ENCODE measurements around the gene MAPK10. TPM values are rescaled to one million over a fixed set of nuclear protein-coding genes. Genes with fewer than 3 reads are reported as not detected.

The MAPK10 gene
- polyA plus RNA-seq, 3 donors = 54.5 to 84.6 (median 80.2) TPM

- DNase-seq = no peak
Measured at GRCh38 chr4:86286726-86287125, 73.1 kb downstream of the MAPK10 start.

DNA sequence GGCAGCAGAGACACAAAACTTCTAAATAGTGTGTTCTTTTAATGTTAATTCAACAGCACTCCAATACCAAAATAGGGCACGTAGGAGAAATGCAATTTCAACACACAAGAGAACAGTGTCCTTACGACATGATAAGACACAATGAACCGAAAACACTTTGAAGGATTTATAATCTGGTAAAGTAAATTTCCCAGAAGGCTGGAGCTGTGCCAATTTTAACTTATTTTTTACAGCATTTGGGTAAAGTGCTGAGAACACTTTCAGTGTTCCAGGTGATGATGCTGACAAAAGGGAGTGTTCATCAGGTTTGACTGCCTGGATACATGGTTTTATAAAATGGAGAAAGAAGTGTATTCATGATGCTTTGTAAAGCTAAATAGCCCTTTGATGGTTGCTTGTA is 76.5 kb downstream of the MAPK10 start:
- no peak for DNase-seq

GRCh38 chr4:86280246-86280645 is 79.6 kb downstream of the MAPK10 start:
- no peak for DNase-seq

GRCh38 chr4:86279293-86279960 is 80.4 kb downstream of the MAPK10 start:
- DNase-seq = no peak

DNA sequence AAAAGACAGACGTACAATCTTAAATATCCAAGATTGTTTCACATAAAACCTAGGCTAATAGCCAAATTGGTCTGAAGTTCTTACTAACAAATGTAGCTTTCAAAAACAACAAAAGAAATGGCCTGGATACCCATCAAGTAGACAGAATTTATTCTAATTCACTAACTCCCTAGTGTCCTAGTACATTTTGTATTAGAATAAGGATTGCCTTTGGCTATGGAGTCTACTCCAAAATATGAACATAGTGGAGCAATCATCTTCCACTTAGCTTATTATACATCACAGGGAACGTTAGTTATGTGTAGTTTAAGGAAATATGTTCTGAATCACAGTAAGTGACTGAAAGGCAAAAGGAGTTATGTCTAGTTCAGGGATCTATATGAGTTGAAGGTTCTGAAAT is 81.7 kb downstream of the MAPK10 start:
- no peak for DNase-seq

GRCh38 chr4:86274642-86275041 is 85.2 kb downstream of the MAPK10 start:
- DNase-seq = no peak

DNA sequence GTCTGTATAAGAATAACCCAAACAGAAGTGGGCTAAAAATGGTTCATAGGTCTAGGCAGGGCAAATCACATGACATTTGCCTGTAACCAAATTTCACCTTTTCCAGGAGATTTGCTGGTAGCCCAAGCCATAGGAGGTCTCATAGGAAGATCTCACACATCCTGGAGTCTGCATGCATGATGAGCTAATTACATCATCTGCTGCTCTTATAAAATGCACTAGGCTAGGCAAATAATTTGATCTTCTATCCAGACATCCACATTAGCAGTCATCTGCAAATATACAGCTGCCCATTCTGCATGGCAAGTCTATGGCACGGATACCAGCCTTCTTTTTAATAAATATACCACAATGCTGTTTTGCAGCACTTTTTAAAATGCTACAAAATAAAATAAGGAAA is 87.2 kb downstream of the MAPK10 start:
- no peak for DNase-seq

- no peak for DNase-seq
Measured at GRCh38 chr4:86271057-86271456, 88.8 kb downstream of the MAPK10 start.

- no peak for DNase-seq
Measured at GRCh38 chr4:86269354-86269753, 90.5 kb downstream of the MAPK10 start.

DNA sequence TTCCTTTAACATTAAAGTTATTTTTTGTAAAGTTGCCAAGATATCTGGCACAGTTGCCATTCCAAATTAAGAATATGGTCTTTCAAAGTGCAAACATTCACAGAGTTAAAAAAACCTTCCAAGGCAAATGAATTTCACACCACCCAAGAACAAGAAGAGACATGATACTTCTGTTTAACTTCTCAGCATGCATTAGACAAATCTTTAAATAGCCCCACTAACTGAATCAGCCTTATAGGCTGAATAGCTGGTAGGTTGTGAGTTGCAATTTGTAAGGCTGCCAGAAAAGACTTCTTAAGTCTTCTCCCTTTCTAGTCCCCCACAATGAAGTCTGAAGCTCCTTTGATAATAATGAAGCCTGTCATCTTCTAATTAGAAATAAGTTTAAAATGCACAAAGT is 95.6 kb downstream of the MAPK10 start:
- no peak for DNase-seq

DNA sequence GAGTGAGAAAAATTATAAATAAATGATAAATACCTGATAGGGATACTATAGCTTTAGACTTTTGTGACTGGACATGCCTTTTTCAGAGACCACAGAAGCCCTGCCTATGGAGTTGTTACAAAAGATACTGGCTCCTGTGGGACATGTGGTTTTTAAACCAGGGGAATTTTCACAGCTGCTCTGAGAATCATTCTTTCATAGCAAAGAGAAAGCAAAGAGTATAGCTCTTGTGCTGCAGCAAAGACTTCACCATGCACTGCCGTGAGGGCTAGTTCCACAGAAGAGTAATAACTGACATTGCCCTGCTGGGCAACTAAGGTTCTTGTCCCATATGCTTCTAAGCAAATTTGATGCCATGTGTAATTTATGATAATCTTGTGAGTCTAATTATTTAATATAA is 98.2 kb downstream of the MAPK10 start:
- no peak for DNase-seq

DNA sequence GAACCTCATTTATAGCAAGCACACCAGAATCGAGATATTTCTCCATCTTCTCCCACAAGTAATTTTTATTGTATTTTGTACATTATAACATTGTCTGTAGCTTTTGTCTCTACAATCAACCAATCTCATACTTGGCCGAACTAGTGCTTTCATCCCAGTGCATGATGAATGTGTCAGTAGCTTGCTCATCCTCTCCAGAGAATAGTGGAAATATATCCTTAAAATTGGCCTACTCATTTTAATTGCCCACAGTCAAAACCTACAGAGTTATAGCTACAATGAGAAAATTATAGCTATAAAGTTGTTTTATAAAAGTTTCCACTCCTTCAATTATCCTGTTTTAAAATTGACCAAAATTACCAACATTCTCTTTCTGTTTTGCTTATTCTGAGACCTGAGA is 103.8 kb downstream of the MAPK10 start:
- no peak for DNase-seq

- DNase-seq = no peak
Measured at GRCh38 chr4:86250619-86251018, 109.2 kb downstream of the MAPK10 start.

DNA sequence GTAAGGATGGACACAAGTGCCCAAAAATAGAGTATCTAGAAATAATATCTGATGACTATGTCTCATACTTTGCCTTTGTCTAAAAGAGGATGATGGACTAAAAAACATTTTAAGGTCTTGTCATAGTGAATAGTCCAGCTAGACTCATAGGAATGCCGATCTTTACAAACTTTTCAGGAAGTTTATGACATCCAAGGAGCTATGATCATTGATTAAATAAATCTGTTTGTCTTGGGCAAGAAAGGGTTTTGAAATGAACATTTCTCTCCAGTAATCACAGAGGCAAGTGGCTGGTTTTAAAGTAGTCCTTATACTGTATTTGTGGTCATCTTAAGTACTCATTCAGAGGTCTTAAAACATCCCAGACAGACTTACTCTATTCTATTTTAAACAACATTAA is 109.8 kb downstream of the MAPK10 start:
- no peak for DNase-seq

DNA sequence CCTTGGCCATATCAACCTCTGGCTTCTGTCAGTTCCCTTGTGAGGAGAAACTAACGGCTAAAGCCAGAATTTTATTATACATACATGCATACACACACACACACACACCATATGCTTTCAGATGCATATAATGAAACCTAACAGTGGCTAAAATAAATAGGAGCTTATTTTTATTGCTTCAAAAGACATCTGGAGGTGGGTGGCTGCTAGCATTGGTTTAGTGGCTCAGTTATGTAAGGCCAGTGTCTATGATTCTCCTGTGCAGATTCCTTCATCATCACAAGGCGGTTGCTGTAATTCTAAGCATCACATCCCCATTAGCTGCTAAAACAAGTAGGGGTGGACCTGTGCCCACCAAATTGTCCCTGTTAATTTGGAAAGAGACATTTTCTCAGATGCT is 110.8 kb downstream of the MAPK10 start:
- DNase-seq = no peak

DNA sequence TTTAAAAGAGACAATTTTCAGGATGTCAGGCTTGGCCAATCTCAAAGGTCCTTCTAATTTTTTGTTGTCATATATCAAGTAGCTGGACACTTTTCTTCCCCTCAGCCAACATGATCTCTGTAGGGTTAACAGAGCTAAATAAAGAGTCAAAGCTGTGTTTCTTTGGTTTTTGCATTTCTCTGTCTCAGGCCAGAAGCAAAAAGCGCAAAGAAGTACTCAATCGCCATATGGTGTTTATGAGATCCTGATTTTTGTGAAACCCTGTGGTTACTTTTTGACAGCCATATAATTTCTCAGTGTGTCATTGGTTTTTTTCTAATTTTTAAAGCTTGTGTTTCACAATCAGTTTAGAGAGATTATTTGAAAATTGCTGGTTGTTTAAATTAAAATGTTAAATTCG is 111.9 kb downstream of the MAPK10 start:
- no peak for DNase-seq

- DNase-seq = no peak
Measured at GRCh38 chr4:86247320-86247719, 112.5 kb downstream of the MAPK10 start.

- no peak for DNase-seq
Measured at GRCh38 chr4:86243750-86244149, 116.1 kb downstream of the MAPK10 start.

DNA sequence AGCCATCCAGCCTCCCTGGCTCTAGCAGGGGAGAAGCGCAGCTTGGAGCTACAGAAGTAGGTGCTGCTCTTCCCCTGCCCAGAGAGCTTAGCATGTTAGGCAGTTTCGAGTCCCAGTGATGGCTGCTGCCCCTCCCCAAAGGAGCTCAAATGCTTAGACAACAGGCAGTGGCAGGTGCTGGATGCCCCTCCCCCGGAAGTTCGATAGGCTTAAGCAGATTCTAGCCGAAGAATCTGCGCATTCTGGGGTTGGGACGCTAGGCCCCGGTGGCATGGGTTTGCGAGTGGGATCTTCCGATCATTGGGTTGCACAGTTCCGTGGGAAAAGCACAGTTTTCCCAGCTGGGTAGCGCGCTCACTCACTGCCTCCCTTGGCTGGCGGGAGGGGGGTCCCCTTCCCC is 117.2 kb downstream of the MAPK10 start:
- DNase-seq = no peak

DNA sequence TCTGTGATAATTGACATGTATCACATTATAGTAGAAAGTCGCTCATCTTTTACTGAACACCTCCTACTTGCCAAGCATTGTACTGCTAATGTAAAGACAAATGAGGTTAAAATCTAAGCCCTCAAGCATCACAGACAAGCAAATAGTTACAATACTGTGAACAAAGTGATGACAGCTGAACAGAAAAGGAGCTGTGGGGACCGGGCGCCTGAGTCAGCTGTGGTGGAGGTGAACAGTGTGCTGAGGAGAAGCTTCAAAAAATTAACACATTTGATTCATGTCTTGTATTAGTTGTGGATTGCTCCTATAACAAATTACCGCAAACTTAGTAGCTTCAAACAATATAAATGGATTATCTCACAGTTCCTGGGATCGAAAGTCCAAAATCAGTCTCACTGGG is 124.3 kb downstream of the MAPK10 start:
- DNase-seq = no peak

DNA sequence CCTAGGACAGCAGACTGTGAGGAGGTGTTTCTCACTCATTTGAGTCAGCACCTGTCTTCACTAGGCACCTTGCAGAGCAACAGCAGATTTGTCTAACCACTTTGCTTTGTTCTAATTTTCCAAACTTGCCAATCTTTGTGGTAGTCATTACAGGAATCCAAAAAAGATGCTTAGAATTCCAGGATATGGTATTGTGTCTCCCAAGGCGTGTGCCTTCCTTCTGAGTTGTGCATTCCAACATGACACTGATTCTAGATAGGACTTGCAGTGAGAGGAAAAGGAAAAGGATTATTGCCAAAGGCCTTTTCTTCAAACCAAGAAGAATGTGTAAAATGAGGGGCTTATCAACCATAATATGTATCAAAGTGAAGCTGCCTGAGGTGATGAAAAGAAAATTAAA is 126.2 kb downstream of the MAPK10 start:
- no peak for DNase-seq

DNA sequence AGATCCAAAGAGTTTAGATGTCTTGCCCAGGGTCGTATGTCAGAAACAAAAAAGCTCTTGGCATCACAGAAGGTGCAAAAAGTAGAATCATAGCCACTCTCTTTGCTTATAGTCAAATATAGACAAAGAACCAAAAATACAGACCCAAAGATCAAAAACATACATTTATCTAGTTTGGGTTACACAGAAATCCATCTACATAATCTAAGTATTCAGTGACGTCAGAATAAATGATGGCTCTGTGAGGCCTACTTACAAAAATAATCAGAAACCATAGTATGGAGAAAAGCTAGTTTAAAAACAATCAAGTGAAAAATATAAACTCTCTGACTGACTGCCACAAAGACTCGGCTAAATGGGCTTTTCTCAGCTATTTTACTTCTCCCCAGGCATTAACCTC is 126.8 kb downstream of the MAPK10 start:
- no peak for DNase-seq

GRCh38 chr4:86223472-86223871 is 136.4 kb downstream of the MAPK10 start:
- DNase-seq = no peak

- no peak for DNase-seq
Measured at GRCh38 chr4:86221002-86221401, 138.9 kb downstream of the MAPK10 start.

- no peak for DNase-seq
Measured at GRCh38 chr4:86220121-86220520, 139.7 kb downstream of the MAPK10 start.

Data from renal pelvis (tissue), 4 donors.